GM21423 (cell line): ENCODE data around the gene RHBDF2.

Experiments used
- ATAC-seq: cut with Tn5 transposase; IDR thresholded peaks from one replicate; pipeline ENCODE4 v1.9.1; 2021; ENCODE audit warnings: mild to moderate bottlenecking, moderate library complexity; ENCODE audit not compliant: unreplicated experiment

Gene RHBDF2

DNA sequence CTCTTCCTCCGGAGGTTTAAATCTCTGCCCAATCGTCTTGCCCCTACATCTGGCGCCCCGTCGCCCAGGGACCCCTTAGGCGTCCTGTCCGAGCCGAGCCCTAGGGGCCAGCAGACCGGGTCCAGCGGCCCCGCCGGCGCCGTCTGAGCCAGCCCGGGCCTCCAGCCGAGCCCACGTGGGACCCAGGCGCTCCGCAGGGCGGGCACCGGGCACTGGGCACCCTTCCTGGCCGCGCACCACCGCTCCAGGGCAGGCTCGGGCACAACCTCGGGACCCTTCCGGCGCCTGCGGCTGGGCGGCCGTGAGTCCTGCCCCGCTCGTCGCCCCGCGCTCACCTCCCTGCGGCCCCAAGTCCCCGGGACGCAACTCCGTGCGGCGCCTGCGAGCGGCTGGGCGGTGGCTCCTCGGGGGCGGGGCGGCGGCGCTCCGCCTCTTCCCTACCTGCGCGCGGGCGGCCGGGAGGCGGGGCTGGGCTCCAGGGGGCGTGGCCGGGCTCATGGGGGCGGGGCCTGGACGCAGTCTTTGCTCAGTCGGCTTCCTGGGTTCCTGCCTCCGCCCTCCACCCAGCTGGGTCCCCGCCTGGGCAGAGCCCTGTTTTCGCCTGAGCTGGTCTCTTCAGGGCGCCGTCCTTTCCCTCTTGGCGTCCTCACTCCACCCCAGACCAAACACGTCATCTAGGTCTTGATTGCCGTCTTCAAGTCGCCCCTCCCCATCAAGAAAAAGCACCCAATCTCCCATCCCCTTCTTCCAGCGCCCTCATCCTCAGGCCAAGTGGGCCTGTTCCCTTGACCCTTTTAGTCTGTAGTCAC is at the start of gene RHBDF2:
RHBDF2 (minus strand) TSS at position 406 of the 809 bp plus-strand sequence. CDS start 19,899 bp downstream, outside the sequence.
- ATAC-seq, result peak; percentile 76

DNA sequence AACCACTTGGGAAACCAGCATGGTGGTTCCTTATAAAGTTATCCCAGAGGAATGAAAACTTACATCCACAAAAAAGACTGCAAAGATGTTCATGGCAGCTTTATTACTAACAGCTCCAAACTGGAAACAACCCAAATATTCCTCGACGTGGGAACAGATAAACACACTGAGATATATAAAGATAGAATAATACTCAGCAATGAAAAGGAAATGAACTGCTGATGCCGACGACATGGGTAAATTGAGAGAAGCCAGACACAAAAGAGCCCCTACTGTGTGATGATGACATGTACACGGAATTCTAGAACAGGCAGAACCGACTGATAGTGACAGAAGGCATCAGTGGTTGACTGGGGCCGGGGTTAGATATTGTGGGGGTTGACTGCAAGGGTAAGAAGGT is 48.3 kb upstream of the RHBDF2 start:
- no peak for ATAC-seq

DNA sequence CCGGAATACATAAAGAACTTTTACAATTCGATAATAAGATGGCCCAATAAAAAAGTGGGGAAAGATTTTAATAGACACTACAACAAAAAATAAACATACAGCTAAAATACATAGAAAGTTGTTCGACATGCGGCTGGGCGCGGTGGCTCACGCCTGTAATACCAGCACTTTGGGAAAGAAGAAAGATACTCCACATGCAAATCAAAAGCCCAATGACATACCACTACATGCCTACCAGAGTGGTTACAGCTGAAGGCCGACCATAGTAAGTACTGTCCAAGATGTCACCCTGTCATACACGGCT is 47.9 kb upstream of the RHBDF2 start:
- ATAC-seq, result no peak

DNA sequence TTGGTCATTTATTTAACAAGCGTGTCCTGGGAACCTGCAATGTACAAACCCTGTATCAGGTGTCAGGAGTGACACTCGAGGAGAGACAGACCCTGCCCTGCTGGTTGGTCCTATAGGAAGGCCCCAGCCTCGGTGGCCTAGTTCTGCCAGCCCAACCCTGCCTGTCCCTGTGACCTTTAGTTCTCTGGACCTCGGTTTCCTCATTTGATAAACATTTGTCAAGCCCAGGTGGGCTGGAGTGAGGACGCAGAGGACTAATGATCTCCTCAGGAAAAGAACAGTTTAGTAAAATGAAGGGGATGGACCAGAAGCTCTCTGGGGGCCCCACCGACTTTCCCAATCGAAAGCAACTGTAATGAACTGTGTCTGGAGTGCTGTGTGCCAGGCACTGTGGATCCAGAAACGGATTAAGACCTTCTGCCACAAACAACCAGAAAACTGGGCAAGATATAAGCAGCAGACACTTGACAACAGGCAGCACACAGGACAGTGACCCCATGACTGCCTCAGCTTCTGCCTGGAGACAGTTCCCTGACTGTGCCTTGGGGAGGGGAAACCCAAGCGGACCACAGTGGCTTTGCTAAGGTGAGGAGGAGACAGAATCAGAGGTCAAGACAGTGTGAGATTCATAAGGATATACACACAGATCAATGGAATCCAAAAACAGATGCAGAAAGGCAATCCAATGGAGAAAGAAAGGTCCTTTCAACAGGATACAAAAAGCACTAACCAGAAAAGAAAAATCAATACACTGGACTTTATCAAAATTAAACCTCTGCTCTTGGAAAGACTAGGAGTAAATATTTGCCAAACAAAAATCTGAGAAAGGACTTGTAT is 47.4 kb upstream of the RHBDF2 start:
- ATAC-seq, result no peak

DNA sequence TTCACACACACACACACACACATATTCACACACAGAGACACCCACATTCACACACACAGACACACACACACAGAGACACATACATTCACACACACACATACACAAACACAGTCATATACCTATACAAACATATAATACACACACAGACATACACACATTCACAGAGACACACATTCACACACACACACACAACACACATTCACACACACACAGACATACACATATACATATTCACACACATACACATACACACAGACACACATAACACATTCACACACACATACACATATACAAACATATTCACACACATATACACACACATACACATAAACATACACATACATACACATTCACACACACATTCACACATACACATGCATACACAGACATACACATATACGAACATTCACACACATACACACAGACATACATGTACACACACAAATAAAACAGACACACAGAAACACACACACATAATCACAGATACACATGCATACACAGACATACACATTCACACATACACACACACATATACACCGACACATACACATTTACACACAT is 46.5 kb upstream of the RHBDF2 start:
- no peak for ATAC-seq

DNA sequence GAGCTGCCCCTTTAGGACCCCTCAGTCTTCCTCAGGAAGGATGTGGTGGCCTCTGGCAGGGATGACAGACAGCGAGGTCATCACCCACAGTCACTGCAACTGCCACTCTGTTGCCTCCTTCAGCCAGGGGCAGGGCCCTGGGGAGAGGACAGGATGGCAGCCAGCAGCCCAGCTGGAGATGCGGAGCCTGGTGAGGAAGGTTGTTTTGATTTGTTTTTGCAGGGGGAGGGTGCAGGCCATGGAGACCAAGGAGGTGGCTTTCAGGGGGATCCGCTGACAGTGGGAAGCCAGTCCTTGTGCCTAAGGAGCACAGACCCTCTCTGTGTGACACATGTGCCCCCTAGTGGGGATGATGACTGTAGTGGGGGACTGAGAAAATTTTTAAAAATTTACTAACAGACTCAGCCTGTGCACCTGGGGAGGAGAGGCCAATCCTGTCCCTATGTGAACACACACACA is 46.0 kb upstream of the RHBDF2 start:
- peak; percentile 50 for ATAC-seq

DNA sequence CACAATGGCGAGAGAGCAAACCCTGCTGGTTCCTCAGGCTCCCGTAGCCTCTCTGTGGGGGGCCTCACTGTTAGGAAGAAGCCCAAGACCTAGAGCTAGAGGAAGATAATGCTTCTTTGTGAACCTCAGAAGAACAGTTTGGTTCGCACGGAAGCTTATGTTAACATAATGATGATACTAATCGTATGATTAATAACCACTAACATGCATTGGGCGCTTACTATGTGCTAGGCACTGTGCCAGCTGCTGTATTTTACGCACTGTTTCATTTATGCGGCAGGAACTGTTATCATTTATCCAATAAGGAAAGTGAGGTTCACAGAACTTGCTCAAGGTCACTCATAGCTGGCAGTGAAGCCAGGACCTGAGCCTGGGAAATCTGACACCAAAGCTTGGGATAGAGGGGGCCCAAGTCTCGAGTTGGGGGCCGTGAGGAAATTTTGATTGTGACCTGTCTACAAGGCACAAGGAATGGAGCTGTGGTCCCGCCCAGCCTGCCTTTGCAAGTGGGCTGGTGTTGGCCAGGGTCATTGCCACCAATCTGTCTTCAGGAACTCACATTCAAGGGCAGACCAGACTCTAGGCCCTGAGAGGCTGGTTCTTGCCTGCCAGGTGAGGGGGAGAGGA is 45.4 kb upstream of the RHBDF2 start:
- ATAC-seq, result no peak

DNA sequence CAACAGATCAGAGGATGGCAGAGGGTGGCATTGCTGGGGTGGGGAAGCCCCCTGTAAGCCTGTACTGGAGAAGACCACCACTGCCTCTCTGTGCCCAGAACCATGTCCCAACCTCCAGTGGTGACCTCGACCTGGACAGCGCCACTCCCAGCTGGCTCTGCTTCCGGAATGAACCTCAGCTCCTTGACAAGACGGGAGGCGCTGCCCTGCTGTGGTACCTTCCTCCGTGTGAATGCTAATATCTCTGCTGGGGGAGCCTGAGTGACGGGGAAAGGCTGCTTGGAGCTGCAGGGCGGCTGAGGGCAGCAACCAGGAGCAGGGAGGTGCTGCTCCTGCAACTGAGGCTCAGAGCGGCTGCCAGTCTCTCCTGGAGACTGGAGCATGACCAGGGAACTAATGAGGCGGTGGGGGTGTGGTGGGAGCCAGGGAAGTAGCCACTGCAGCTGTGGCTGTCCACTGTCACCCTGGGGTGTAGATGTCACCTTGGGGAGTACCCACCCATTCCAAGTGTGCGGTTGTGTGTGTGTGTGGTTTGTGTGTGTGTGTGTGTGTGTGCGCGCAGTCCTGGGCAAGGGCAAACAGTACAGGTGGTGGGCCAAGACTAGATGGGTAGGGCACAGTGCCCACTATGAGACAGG is 44.8 kb upstream of the RHBDF2 start:
- no peak for ATAC-seq

DNA sequence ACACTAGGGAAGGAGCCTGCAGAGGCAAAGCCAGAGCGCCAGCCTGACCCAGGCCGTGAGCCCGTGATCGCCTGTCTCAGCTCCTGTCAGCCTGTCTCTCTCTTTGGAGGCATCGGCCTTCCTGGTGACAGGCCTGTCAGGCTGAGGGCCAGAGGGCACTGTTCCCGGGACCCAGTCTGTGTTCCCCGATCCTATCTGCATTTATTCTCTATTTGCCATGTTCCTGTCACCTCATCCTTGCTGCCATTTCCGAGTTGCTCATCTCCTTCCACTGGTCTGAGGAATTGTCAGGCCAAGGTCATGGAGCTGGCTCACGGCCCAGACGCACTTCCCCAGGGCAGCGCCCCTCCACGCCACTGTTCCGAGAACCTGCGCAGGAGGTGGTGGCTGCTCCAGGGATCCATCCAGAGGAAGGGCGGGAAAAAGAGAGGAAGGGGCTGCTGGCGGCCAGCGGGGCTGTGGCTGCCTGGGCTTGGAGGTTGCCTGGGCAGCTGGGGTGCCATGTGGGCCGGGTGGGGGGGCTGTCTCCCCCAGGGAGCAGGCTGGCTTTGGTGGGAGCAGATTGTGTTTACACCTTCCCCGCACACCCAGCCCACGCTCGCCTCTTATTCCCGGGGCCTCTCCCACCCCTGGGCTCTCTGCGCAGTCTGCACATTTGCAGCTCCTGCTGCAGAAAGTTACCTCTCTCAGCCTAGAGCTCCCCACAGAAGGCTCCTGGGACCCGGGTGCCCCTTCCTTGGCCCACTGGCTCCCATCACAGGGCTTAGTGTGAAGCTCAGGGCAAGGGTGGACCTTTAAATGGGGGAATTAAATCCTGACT is 43.5 kb upstream of the RHBDF2 start:
- no peak for ATAC-seq

DNA sequence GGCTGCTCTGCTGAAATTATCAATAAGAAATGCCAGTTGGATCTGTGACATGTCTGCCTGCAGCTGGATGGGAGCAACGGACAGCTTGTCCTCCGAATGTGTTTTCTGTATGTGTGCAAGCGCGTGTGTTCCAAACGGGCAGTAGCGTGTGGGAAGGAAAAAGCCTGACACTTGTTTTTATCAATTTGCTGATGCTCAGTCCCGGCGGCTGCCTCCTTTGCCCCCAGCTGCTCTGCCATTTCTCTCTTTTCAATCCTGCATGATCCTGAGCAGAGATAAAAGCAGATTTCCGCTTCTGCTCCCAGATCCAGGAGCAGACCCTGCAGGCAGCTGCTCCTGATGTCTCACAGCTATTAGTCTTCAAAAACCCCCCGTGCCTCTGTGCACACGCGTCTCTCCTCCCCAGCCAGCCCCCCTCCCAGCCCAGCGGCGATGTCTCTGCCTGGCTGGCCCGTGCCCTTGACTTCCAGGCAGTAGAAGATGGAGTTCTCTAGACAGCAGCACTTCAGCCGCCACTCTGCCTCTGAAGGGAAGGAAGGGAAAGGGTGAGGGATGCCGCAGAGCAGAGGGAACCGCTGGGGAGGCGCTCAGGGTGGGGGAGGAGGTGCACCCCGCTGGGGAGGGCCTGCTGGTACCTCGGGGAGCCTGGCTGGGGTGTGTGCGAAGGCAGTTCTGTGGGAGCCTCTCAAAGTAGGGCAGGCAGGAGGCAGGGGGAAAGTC is 42.8 kb upstream of the RHBDF2 start:
- ATAC-seq, result no peak

DNA sequence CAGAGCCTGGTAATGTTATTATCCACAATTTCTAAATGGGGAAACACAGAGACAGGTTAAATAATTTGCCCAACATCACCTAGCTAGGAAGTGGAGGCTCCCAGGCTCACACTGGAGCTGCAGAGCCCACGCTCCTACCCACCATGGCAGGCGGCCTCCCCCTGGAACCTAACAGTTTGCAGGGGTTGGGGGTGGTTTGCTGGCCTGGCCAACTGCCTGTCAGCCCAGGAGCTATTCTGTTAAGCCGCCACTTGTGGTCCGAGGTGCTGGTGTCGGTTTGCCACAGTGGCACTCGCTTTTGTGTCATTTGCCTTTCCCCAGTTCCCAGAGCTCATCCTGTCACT is 42.2 kb upstream of the RHBDF2 start:
- ATAC-seq, result no peak

DNA sequence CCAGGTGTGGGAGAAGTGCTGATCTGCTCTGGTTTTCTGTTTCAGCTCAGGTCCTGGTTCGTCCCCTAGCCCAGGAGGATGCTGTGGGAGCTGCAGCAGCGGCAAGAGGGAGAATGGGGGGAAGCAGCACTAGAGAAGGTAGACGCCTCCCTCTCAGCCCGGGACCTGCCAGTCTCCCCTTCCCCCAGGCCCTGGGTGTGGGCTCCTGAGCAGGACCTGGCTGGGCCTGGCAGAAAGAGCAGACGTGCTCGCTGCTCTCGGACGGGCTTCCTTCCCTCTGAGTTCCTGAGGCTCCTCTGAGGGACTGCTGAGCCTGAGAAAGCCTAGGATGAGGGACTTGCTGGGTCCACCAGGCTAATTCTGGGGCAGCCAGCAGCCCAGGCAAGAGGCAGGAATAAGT is 41.8 kb upstream of the RHBDF2 start:
- no peak for ATAC-seq

DNA sequence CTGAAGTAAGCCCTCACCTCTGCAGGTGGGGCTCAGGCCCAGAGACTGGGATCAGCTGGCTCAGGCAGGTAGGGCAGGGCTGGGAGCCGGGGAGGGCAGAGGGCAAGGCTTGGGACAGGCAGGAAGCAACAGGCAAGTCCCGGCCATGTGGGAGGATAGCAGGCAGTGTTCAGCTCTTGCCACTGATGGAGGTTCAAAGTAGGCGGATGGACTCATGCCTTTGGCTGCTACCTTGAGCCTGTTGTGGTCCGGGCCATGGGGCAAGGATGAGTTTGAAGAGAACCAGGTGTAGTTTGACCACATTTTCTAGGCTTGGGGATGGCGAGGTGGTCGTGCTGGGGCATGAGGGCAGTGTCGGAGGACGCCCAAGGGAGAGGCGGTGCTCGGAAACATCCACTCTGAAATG is 41.3 kb upstream of the RHBDF2 start:
- no peak for ATAC-seq

DNA sequence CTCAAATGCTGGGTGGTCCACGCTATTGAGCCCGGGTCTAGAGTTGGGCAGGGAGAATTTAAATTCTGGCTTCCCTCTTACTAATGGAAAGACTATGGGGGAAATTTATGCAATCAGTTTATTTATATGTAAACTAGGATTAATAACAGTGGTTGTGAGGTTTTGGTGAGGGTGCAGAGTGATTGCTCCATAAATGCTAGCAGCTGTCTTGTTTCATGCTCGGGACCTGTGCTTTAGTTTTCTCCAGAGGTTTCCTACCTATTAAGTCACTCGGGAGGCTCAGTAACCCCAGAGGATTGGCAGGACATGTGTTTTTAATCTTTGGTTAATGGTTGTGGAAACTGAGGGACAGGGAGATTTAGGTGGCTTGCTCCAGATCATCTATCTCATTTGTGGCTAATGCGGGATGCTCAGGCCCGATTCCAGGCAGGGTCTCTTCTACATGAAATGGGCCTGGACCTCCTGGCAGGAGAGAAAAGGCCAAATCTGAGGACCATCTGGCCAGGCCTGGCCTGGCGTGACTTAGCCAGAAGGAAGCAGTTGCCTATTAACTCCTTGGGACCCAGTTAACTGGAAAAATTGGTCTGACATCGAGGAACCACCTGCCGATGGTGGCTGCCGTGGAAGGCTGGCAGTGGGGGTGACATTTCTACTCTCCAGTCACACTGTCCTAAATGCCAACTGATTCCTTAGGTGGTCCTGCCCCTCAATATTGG is 40.7 kb upstream of the RHBDF2 start:
- ATAC-seq, result no peak

DNA sequence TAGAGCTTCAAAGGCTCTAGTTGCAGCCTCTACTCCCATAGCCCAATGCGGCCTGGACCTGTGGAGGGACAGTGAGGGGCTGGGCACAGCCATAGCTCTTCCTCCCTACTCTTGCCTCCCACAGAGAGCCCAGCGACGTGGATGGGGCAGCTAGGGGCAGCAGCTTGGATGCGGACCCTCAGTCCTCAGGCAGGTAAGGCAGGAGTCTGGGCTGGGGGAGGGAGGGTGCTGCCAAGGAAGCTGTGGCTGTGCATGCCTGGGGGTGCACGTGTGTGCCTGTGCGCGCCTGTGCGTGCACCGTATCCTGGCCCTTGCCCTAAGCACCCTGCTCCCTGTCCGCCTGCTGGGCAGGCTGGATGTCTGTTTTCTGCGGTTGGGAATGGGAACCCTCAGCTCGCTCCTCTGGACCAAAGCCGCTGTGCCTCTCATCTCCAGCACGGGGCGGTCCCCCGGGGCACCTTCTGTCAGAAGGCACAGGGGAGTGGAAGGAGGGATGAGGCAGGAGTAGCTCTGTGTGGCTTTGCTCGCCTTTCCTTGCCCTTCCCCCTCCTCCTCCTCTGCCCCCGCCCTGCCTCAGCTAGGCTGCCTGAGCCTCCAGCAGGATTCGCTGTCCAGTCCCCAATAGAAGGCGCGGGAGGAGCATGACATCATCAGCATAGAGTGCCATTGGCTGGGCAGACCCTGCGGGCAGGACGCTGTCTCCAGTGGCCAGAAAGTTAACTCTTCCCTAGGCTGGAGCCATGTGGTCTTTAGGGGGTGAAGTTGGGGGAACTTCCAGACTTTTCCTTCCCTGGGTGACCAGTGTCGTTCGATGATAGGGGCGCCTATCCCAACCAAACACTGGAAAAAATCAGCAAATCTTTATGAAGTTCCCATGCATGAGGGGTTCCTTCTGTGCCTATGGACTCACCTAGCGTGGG is 39.4 kb upstream of the RHBDF2 start:
- ATAC-seq, result no peak

DNA sequence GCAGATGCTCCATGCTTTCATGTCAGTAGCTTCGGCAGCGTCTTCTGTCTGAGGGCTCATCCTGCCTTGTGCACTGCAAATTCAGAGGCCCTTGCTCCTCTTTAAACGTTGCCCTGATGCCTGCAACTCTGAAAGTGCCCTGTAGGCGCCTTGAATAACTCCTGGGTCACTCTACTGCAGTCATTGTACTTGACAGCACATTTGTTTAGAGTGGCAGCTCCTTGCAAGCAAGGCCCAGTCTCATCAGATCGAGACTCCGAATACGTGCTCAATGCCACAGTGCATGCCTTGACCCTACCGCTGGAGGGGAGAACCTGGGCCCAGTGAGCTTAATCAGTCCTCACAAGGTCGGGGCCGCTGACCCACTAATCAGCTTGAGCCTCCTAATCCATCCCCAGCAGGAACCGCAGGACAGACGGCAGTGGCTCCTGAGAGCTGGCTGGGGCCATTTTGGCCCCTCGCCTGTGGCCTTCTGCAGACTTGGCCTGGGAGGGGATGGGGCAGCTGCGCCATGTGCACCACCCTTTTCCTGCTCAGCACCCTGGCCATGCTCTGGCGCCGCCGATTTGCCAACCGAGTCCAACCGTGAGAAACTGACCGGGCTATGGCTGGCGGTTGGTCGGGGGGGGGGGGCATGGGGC is 38.5 kb upstream of the RHBDF2 start, which contains the start of gene PRCD:
PRCD (plus strand) TSS at position 414 of the 641 bp plus-strand sequence; CDS start at position 512, 98 bp downstream.
- no peak for ATAC-seq

DNA sequence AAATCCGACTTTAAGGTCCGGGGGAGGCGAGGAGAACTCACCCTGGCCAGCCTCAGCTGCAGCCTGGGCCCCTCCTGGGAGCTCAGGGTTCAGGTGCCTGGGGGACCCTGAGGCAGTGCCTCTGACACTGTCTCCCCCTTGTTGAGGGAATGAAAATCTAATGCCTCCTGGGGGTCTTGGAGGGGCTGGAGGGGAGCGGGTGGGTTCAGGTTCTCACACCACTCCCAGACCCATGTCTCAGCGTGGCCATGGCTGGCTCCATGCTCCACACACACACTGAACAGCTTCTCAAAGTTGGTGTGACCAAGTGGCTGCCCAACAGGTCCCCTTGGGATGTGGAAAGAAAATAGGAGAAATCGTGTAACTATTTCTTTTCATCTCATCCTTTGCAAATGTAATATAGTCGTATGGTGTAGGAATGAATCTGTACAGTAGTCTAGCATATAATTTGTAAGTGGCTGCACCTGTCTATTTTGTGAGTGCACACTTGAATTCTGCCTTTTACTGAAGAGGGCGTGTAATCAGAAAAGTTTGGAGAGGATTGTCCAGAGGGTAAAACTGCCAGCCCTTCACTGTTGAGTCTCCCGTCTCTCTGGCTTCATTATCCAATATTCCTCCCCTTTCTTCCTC is 37.8 kb upstream of the RHBDF2 start:
- ATAC-seq, result no peak
